Right cardiac atrium (tissue), 5 donors: ENCODE results near the gene CCNYL1. TPM values are rescaled to one million over a fixed set of nuclear protein-coding genes. Genes with fewer than 3 reads are reported as not detected.

ENCODE experiments used
- ATAC-seq, 2 donors: fragments of 200-7000 bp; cut with Tn5 transposase; one replicate each; pipeline versions ENCODE4 v1.8.0 to v1.9.1; 2020; ENCODE audit warnings: moderate library complexity in 2 of 2, mild to moderate bottlenecking in 1 of 2
- DNase-seq, 3 donors: peaks; one replicate each; pipeline ENCODE4 v3.0.0-alpha.2; 2020
- H3K27ac ChIP-seq: one replicate; pipeline ENCODE4 v1.5.1; 2013; ENCODE audit warnings: mild to moderate bottlenecking, low read length, control low read depth, moderate library complexity
- H3K27me3 ChIP-seq: one replicate; pipeline ENCODE4 v1.6.1; 2013; ENCODE audit not compliant: control insufficient read depth, insufficient read depth
- H3K4me1 ChIP-seq: one replicate; pipeline ENCODE4 v1.6.1; 2013; ENCODE audit warnings: low read length; ENCODE audit not compliant: control insufficient read depth, insufficient read depth
- H3K4me3 ChIP-seq: one replicate; pipeline ENCODE4 v1.5.1; 2013; ENCODE audit warnings: low read length, control low read depth
- H3K9me3 ChIP-seq: one replicate; pipeline ENCODE4 v1.6.1; 2013; ENCODE audit warnings: low read length; ENCODE audit not compliant: control insufficient read depth
- WGBS: extraction: QIAGEN DNeasy Blood & Tissue Kit; methylation state at CpG from one replicate; pipeline ENCODE4 v1.1.7; 2013; 5-methylcytosine and 5-hydroxymethylcytosine counted together
- intact Hi-C, 4 donors: fragments of 100-400 bp; cut with DNase I; formaldehyde crosslinking; loops; one replicate each; pipeline versions ENCODE4 v1.11.0 to v1.14.0; 2022 to 2023
- polyA plus RNA-seq: library from polyadenylated mRNA; stranded (reverse); fragments of 200-250 nt; gene quantifications from one replicate; pipeline ENCODE4 v1.2.3, GENCODE V29; 2013
- total RNA-seq, 4 donors: library from RNA; stranded (reverse); fragmentation: NEBNext Ultra II Directional; extraction: Animal tissue kit (Norgen Biotek cat#: 25700); gene quantifications; one replicate each; pipeline ENCODE4 v1.2.1, GENCODE V29; 2021
- donor health status: healthy with polysubstance abuse.
- donor health status: DM: no; HTN: yes; CAD: no.
- donor health status: DM: no; HTN: no; CAD: no.
- donor health status: DM: no; HTN: yes; CAD: no; lungs with severe emphysema.
- donor health status: DM: yes; HTN: yes; CAD: no.

Gene CCNYL1
- total and polyA plus RNA-seq, 5 donors = 4.9 to 12.6 (median 9.0) TPM

DNA sequence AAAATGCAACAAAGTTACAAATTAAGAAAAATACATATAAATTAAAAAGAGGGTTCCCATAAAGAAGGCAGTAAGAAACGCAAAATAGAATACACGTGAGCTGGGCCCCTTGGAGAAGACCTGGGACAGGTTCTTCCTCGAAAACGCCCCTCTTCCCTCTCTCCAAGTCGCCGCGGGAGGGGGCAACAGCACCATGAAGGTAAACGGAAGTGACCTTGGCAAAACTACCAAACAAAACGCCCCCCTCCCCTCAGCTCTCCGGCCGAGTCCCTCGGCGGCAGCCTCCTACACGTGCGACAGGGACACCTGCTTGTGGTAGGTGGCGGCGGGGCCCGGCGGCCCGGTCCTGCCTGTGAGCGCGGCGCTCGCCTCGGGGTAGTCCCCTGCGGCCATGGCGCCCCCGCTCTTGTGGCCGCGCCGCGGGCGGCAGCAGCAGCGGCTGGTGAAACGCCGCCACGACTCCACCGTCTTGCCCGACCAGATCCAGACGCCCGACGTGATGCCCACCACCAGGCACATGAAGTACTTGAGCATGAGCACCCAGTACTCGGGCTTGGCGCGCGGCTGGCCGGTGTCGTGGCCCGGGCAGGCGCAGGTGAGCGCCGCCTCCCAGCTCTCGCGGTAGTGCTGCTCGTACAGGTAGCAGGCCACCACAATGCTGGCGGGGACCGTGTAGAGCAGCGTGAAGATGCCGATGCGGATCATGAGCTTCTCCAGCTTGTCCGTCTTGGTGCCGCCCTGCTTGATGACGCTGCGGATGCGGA is 55.4 kb downstream of the CCNYL1 start:
- peak in 2 of 3 donors; percentile 62 to 64 for DNase-seq
- Histone ChIP-seq H3K27me3 (no peaks in the 10 kb centered on the region), H3K4me1 (no peaks in the 10 kb centered on the region), H3K4me3 (no peak overlapping the region), H3K27ac (no peak overlapping the region), H3K9me3 (no peaks in the 10 kb centered on the region)
- intact Hi-C loops = loop anchor here (5.0 to 10.0 kb wide), 2 partner anchors 205 to 208 kb away; no protein-coding TSS in a partner anchor
- no peak for ATAC-seq
- WGBS = 67% methylated on average over 65 of the region's 65 CpGs

DNA sequence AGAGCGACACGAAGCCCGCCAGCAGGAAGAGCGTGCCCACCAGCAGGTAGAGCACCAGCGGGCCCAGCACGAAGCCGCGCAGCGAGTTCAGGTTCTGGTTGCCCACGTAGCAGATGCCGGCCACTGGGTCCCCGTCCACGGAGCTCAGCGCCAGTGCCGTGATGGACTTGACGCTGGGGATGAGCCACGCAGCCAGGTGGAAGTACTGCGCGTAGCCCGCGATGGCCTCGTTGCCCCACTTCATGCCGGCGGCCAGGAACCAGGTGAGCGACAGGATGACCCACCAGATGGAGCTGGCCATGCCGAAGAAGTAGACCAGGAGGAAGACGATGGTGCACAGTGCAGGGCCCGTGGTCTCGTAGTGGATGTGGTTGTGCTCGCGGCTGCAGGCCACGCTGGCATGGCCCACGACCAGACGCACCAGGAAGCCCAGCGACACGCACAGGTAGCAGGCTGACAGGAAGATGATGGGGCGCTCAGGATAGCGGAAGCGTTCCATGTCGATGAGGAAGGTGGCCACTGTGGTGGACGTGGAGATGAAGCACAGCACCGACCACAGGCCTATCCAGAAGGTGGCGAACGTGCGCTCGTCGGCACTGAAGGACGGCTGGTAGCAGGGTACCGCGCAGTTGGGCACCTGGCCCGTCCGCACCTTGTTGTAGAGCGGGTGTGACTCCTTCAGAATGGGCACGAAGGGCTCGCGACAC is 56.2 kb downstream of the CCNYL1 start:
- intact Hi-C loops = loop anchor here (5.0 to 10.0 kb wide), 2 partner anchors 205 to 207 kb away; no protein-coding TSS in a partner anchor
- Histone ChIP-seq H3K27ac (no peak overlapping the region), H3K4me1 (no peaks in the 10 kb centered on the region), H3K4me3 (peak overlapping the region; percentile 70), H3K9me3 (no peaks in the 10 kb centered on the region), H3K27me3 (no peaks in the 10 kb centered on the region)
- DNase-seq (peak; percentile 39 to 77 (median 74)), ATAC-seq (peak in 1 of 2 donors; percentile 22)
- 72% methylated on average over 56 of the region's 56 CpGs for WGBS

DNA sequence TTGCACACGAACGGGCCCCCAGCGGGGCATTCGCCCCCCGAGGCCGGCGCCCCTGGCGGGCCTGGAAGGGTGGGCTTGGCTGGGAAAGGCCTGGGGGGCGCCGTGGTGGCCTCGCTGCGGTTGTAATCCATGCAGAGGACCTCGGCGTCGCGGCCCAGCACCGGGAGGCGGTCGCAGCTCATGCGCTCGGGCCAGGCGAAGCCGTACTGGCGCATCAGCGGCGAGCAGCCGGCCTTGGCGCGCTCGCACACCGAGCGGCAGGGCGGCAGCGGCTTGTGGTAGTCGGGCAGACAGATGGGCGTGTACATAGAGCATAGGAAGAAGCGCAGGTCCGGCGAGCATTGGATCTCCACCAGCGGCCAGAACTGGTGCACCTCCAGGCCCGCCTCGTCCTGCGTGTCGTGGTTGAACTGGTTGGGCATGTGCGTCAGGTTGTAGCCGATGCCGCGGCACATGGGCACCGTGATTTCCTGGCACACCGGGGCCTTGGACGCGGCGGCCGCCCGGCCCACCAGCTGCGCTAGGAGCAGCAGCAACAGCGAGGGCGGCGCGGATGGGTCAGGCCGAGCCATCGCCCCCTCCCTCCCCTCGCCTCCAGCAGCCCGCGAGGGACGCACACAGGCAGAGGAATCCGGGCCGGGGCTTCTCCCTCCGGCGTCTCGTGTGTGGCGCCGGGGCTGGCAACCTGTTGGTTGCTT is 56.9 kb downstream of the CCNYL1 start:
- H3K4me3 ChIP-seq = peak overlapping the region; percentile 70
- intact Hi-C loops = loop anchor here (5.0 to 10.0 kb wide), 2 partner anchors 204 to 206 kb away; no protein-coding TSS in a partner anchor
- no peaks in the 10 kb centered on the region for H3K9me3 ChIP-seq
- DNase-seq = peak; percentile 45 to 79 (median 76)
- 3% methylated on average over 73 of the region's 73 CpGs for WGBS
- H3K4me1 ChIP-seq = no peaks in the 10 kb centered on the region
- ATAC-seq = peak; percentile 6 to 32
- no peak overlapping the region for H3K27ac ChIP-seq
- H3K27me3 ChIP-seq = no peaks in the 10 kb centered on the region

DNA sequence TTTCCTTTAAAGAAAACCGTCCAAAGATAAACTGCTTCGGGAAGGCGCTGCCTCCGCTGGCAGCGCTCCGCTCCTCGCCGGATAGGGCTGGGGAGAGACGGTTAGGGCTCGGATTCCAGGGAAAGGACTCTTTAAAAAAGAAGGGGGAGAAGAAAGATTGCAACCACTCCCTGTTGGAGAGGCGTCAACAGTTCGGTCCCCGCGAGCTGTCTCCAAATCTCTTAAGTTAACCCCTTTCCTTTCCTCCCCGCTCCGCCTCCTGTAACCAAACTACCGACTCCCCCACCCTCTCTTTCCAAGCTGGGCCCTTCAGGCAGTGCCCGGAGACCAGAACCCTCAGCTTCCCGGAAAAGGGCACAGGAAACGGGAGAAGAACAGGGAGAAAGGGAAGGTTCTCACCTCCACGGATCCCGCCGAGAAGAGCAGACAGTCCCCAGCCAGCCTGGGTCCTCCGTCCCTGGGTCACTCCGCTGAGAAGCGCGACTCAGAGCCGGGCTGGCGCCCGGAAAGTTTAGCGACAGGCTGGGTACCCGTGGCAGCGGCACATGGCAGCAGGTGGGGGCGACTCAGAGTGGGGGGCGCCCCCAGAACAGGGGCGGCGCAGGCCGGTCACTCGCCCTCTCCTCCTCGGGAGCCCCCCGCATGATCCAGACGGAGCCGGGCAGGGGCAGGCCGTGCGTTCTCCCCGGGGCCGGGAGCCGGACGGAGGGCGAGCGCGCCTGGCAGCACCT is 57.6 kb downstream of the CCNYL1 start:
- ATAC-seq = peak; percentile 0 to 1
- intact Hi-C loops = loop anchor here (5.0 to 10.0 kb wide), 2 partner anchors 203 to 206 kb away; no protein-coding TSS in a partner anchor

DNA sequence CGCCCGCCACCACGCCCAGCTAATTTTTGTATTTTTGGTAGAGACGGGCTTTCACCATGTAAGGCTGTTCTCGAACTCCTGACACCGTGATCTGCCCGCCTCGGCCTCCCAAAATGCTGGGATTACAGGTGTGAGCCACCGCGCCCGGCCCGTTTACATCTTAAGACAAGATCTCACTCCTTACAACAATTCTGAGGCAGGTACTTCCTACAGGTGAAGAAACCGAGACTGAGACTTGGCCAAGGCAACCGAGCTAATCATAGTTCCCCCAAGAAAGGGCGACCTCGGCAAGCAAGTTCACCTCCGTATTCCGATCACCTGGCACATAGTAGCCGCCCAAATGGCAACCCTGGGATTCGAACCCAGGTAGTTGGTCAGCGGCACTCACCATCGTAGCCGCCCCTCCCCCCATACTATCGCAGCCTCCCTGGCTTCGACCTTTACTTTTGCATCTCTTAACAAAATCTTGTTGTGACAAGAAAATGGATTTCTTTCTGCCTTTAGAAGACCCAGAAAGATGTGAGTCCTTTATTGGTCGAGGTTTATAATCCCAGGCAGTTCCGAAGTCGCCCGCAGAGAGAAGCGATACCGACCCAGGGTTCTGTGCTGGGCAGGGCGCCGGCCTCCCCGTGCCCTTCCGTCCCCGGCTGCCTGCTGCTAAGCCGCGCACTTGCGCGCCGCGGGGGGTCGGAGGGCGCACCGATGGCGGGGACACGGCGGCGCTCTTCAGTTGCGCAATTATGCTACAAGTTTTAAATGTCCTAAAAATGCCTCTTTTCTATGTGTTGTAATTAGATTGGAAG is 59.4 kb downstream of the CCNYL1 start:
- DNase-seq (peak; percentile 31 to 71 (median 65)), ATAC-seq (no peak)
- H3K4me1 ChIP-seq = no peaks in the 10 kb centered on the region
- H3K4me3 ChIP-seq = peak overlapping the region; percentile 70
- 20% methylated on average over 50 of the region's 50 CpGs for WGBS
- H3K27me3 ChIP-seq = no peaks in the 10 kb centered on the region
- intact Hi-C loops = loop anchor here in 1 of 4 donors (10.0 kb wide), 1 partner anchor 54 kb away; no protein-coding TSS in a partner anchor
- H3K27ac ChIP-seq = no peak overlapping the region
- no peaks in the 10 kb centered on the region for H3K9me3 ChIP-seq

More for the DNA sequence above, 57.6 kb downstream of the CCNYL1 start:
- peak in 1 of 3 donors; percentile 35 for DNase-seq
- Histone ChIP-seq H3K4me1 (no peaks in the 10 kb centered on the region), H3K27me3 (no peaks in the 10 kb centered on the region), H3K27ac (peak overlapping the region; percentile 32), H3K9me3 (no peaks in the 10 kb centered on the region), H3K4me3 (peak overlapping the region; percentile 70)
- WGBS = under 1% methylated on average over 52 of the region's 52 CpGs

DNA sequence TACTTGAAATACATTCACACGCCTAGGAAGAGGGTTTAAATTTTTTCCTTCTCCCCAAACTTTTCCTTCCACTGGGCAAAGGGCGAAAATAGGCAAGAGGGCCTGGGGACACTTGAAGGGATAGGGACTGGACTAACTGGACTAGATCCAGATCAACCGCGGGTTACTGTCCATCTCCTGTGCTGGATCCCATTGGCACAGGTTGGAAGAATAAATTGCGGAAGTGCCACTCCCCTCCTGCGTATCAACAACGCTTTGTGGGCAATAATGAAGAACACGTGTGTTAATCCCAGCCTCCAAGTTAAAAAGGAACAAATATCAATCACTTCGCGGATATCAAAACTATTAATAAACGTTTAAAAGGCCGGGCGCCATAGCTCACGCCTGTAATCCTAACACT is 60.0 kb downstream of the CCNYL1 start:
- no peaks in the 10 kb centered on the region for H3K27me3 ChIP-seq
- WGBS = 77% methylated on average over 14 of the region's 14 CpGs
- intact Hi-C loops = loop anchor here in 1 of 4 donors (10.0 kb wide), 1 partner anchor 53 kb away; no protein-coding TSS in a partner anchor
- H3K4me3 ChIP-seq = no peak overlapping the region
- ATAC-seq = no peak
- no peaks in the 10 kb centered on the region for H3K4me1 ChIP-seq
- no peaks in the 10 kb centered on the region for H3K9me3 ChIP-seq
- no peak overlapping the region for H3K27ac ChIP-seq
- no peak for DNase-seq

DNA sequence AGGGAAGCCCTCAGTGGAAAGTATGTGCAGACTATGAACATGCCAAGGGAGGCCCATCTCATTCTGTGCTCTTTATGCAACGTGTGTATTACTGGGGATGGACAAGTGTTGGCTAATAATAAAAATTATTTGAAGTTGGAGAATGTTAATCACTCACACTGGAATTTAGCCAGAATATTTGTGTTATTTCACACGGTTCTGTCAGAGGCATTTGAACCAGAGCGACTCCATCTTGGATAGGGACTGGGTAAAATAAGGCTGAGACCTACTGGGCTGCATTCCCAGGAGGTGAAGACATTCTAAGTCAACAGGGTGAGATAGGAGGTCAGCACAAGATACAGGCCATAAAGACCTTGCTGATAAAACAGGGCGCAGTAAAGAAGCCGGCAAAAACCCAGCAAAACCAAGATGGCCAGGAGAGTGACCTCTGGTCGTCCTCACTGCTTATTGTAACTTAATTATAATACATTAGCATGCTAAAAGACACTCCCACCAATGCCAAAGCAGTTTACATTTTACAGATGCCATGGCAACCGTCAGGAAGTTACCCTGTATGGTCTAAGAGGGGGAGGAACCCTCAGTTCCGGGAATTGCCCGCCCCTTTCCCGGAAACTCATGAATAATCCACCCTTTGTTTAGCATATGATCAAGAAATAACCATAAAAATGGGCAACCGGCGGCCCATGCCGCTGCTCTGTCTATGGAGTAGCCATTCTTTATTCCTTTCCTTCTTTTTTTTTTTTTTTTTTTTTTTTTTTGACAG is 60.8 kb downstream of the CCNYL1 start:
- H3K27me3 ChIP-seq = no peaks in the 10 kb centered on the region
- peak; percentile 50 to 72 (median 72) for DNase-seq
- ATAC-seq = no peak
- H3K4me1 ChIP-seq = no peaks in the 10 kb centered on the region
- H3K27ac ChIP-seq = no peak overlapping the region
- WGBS = 68% methylated on average over 13 of the region's 13 CpGs
- no peaks in the 10 kb centered on the region for H3K9me3 ChIP-seq
- intact Hi-C loops = loop anchor here in 1 of 4 donors (10.0 kb wide), 1 partner anchor 53 kb away; no protein-coding TSS in a partner anchor
- H3K4me3 ChIP-seq = no peak overlapping the region

DNA sequence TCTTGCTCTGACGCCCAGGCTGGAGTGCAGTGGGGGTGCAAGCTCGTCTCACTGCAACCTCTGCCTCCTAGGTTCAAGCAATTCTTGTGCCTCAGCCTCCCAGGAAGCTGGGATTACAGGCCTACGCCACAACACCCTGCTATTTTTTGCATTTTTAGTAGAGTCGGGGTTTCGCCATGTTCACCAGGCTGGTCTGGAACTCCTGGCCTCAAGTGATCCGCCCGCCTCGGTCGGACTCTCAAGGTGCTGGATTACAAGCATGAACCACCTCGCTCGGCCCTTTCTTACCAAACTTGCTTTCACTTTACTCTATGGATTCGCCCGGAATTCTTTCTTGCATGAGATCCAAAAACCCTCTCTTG is 61.4 kb downstream of the CCNYL1 start:
- WGBS = 89% methylated on average over 13 of the region's 13 CpGs
- DNase-seq = no peak
- Histone ChIP-seq H3K27ac (no peak overlapping the region), H3K4me3 (no peak overlapping the region), H3K9me3 (no peaks in the 10 kb centered on the region), H3K27me3 (no peaks in the 10 kb centered on the region), H3K4me1 (no peaks in the 10 kb centered on the region)
- intact Hi-C loops = loop anchor here in 1 of 4 donors (10.0 kb wide), 1 partner anchor 52 kb away; no protein-coding TSS in a partner anchor
- no peak for ATAC-seq

DNA sequence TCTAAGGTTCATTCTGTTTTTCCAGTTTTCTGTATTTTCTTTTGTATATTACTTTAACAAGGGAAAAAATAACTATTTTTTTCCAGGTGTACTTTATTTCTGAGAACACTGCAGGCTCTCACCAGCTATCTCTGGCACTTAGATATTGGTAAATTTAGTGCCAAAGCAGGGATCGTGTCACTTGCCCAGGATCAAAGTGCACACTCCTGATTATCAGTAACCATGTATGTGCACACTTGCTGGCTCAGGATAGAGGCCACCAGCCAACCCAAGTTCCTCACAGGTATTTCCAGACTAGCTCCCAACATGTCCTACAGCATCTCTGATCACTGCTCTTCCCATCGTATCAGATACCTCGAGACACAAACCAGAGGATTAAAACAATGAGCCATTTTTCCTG is 64.0 kb downstream of the CCNYL1 start:
- H3K4me3 ChIP-seq = no peak overlapping the region
- ATAC-seq (no peak), DNase-seq (no peak)
- no peak overlapping the region for H3K27ac ChIP-seq
- no peaks in the 10 kb centered on the region for H3K4me1 ChIP-seq
- no peaks in the 10 kb centered on the region for H3K9me3 ChIP-seq
- WGBS = 71% methylated on average over 3 of the region's 3 CpGs
- intact Hi-C loops = loop anchor here in 1 of 4 donors (10.0 kb wide), 1 partner anchor 49 kb away; no protein-coding TSS in a partner anchor
- no peaks in the 10 kb centered on the region for H3K27me3 ChIP-seq
